NT2/D1 (cell line): ENCODE results near the gene GPR26.

Experiments
- YY1 ChIP-seq: IDR thresholded peaks from 2 replicates; pipeline ENCODE4 v1.6.1; 2011; ENCODE audit not compliant: insufficient read length, insufficient read depth
- ZNF274 ChIP-seq: IDR thresholded peaks from 2 replicates; pipeline ENCODE4 v1.6.1; 2011; ENCODE audit warnings: mild to moderate bottlenecking, low read depth, low read length

DNA sequence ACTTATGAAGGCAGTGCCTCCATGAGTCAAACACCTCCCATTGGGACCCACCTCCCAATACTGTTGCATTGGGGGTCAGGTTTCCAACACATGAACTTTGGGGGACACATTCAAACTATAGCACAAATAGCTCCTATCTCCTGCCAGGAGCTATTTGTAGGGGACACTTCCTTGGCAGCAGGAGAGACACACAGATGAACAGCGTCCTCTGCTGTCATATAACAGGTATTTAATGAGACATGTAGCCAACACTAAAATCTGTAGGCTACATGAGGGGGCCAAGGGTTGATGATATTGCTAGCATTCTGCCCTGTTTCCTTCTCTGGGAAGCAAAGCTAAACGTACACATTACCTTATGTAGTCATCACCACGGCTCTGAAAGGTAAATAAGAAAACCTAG is 2.6 kb upstream of the GPR26 start:
- no peak for TF ChIP-seq ZNF274
- no peak for TF ChIP-seq YY1
